ENCODE results near the gene CSRNP3.

CSRNP3 gene

DNA sequence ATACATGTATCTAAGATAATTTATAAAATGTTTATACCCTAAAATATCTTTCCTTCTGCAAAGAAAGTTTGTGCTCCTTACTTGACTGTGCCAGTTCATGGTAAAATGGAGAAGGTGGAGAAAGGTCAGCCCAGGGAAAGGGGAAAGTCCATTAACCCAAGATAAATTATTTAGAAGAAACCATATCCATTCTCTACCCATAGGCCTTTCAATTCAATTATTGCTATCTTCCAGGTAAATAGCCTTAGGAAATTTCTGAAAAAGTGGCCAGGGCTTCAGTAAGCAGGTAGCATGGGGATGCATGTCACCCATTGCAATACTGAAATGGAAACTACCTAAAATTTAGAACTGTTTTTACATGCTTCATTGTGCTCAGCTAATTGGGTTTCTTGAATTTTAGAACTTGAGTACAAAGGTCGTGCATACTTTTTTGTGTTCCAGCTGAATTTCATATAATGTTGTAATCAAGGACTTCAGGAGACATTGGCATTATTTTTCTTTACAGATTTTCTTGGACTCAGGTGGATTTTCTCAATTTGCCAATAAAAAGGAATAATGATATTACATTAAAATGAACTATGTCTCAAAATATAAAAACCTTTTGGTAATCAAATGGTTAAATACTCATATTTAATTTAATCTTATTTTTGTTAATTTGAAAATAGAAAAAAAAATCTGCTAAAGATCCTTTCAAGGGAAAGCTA is 124.9 kb downstream of the CSRNP3 start:
- DNase-seq = no peak

DNA sequence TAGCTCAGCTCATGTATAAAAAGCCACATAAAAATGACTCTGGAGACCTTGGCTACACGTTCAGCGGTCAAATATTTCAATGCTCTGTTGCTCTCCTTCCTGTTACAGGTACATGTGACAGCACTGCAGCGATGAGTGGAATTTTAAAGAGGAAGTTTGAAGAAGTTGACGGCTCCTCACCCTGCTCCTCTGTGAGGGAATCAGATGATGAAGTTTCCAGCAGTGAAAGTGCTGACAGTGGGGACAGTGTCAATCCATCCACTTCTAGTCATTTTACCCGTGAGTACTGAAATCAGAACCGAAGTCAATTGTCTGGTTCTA is 125.4 kb downstream of the CSRNP3 start:
- DNase-seq = no peak

DNA sequence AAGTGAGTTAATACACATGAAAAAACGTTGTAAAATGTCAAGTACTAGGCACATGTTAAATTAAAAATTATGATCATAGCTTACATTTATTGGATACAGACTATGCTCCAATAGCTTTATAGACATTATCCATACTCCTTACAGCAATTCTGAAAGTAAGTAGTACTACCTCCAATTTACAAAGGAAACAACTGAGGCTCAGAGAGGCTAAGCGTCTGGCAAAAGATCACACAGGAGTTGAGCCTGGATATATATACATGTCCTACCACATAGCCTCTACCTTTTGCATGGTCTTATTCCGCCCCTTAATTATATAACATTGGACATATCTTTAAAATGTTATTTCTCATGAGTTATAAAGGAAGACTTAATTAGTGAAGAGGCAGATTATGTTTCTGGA is 127.3 kb downstream of the CSRNP3 start:
- DNase-seq = no peak

DNA sequence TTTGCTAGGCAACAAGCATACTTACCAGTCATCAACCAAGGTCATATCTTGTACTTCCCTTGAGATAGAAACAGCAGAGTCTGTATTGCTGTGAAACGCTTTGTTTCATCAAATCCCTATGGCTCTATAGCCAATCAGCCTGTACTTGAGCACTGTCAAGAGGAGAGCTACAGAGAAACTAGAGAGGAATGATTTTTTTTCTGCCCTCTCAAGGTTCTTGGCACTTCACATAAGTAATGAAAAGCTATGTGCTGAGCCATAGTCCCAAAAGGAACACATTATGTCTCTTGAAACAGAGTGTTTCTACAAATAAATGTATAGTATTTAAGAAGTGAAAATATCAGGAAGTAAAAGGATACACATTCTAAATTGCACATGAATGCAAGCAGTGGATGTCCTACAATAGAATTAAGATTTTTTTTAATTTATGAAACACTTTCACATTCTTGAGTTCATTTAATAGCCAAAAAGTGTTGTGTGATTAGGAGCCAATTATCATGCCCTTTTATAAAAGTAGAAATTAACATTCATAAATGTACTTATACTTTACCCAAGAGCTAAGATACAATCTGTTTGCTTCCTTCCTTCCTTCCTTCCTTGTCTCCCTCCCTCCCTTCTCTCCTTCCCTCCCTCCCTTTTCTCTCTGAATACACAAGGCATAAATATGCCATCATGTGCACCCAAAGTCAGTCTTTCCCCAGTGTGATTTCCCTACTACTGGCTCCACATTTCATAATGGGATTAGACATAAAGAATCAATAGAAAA is 131.8 kb downstream of the CSRNP3 start:
- no peak for DNase-seq

DNA sequence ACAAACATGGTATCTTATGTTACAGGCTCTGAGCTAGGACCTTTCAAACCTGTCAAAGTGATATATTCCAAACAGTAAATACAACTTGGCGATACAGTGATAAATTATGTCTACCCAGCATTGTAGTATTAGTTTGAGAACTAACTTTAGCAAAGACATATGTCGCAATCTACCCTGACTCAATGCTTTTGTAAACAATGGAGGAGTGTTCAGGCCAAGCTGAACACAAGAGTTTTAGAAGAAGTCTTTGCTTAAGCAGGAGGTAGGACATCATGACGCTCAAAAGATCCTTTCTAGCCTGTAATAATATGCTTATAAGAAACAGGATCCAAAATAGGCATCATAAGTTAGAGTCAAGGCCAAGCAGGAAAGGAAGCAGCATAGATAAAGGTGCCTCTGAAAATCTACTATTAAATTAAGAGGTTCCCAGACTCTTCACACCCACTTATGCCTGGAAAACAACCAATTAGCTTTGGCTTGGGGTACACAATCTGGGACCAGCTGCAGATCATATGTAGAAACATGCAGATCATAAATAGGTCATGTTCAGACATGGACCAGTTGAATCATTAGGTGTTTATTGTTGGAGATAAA is 132.5 kb downstream of the CSRNP3 start:
- DNase-seq = no peak

DNA sequence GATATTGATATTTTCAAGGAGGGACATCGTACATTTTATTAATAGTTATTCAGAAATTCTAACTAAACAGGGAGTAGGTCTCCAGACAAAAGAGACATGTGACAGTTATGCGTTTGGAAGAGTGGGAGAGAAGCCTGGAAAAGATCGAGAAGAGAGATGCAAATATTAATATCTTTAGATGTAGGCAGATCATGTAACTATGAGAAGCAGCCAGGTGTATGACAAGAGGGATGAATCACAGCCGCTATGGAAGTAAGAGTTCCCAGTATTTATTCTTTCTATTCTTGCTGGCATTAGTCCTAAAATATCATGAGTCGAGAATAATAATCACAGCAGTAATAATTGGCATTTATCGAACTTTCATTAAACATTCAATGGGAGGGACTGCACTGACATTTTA is 140.2 kb downstream of the CSRNP3 start:
- DNase-seq = no peak

DNA sequence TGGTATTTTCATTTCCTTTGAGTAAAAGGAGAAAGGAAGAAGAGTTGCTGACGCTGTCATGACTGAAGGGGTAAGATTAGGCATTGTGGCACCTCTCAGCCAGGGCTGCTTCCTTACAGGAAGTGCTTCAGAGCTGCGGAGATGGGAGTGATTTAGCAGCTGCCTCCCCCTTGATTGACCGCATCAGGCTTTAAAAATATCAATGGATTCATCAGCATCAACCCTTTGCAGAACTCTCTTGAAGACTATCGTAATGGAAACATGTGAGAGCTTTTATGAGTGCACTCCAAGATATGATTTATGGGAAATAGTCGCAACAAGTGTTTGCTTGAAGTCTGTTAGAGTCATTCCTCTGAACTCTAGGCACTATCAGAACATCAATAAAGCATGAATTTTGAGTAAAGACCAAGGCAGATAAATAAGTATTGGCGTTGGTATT is 141.1 kb downstream of the CSRNP3 start:
- DNase-seq = no peak

DNA sequence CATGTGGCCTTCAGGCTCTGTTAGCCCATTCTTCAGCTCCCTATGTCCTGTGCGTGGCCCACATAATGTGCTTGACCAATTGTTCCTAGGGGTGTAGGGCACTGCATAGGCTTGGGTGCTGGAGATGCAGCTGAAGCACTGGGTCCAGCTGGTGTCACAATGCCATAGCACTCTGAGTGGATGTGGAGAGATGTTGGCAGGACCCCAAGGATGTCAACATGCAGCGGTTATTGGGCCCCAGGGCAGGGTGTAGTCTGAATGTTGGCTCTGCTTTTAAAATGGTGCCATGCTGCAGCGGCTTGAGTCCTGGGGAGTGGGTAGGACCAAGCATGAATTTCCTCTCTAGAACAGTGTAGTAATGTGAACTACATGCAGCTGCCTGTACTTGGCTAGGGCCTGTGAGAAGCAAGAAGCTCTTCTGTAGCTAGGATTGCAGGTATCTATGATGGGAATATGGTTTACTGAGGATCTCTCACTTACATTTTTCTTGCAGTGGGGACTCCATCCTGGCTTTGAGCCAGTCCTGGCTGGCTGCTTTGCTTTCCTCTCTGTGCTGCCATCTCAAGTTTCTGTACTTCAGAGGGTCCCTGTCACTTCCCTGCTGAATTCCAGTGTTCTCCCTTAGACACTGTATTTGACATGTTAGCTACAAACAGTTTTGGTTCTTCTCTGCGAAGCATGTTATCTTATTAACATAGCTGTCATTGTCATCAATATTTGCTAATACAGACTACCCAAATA is 148.4 kb downstream of the CSRNP3 start:
- DNase-seq = no peak

DNA sequence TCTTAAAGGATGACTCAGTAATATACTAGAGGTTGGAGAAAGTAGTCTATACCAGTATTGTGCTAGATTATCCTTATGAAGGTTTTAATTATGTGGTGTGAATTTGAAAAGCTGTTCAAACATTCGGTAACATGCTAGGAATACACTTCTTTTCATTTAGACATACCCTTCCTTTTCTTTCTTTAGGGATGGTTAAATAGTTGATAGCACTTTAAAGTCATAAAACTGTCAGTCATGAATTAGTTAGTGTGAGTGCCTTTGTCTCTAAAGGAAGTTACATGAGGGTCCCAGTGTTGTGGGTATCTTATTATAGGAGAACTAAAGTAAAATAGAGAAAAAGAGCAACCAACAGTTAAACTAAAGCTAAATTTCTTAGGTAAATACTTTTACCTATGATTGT is 149.3 kb downstream of the CSRNP3 start:
- DNase-seq = no peak

DNA sequence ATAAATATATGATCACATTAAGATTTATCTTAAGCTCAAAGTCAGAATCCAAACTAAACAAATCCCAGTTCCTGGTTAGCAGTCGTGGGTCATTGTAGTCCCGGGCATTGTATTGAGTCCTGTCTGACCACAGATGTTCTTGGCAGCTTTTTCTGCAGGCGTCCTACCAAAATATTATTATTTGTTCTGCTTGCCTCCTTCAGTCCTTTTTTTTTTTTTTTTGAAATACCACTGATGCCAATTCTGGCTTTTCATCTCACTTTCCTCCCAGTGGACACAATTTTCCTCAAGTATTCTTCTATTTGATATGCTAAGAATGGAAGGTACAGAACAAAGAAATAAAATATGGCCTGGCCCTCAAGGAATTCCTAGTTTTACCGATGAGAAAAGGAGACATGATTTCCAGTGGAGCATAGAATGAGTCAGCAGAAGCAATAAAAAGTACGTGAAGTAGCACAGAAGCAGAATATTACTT is 151.6 kb downstream of the CSRNP3 start:
- no peak for DNase-seq

DNA sequence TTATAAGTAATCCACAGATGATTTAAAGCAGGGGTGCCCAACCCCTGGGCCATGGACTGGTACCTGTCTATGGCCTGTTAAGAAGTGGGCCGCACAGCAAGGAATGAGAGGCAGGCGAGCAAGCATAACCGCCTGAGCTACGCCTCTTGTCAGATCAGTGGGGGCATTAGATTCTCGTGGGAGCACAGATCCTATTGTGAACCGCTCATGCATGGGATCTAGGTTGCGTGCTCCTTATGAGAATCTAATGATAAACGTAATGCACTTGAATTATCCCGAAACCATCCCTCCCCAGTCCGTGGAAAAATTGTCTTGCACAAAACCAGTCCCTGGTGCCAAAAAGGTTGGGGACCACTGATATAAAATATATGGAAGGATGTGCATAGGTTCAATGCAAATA is 153.7 kb downstream of the CSRNP3 start:
- DNase-seq = no peak

DNA sequence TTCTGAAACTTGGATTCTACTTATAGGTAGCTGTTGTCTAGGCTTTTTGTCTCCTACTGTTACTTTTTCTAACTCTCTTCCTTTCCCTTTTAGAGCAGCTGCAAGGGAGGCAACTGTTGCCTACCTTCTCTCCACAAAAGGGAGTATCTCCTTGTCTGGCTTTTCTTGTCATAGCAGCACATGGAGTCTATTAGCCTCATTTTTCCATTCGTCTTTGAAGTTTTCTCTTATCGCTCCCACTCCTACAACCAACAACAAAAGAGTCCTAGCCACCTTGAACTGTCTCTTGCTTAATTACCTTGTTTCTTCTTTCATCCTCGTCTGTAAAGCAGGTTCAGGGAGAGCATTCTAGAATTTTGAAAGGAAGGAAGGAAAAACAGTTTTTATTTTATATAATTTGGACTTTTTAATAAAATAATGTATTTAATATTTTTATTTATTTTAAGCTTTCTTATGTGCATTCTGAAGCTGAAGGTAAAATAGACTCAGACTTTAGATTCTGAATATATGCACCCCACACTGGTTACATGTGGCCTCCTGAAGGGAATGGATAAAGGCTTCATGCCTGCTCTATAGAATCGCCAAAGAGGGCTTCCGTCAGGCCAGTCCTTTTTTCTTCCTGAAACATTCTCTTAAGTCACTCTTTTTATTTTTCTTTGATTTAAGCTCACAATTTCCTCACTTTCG is 154.4 kb downstream of the CSRNP3 start:
- no peak for DNase-seq

DNA sequence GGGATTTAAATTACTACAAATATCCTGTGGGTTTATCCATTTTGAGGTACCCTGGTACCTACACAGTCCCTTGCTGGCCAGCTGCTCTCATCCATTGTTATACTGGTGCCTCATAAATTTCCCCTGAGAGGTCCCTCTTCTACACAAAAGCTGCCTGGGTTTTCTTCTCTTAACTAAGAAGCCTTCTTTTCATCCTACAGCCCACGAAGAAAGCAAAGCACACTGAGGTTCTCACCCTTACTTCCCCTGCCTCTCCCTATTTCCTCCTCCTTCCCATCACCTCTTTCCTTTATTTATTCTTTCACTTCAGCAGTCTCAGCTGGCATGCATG is 154.9 kb downstream of the CSRNP3 start:
- DNase-seq = no peak

DNA sequence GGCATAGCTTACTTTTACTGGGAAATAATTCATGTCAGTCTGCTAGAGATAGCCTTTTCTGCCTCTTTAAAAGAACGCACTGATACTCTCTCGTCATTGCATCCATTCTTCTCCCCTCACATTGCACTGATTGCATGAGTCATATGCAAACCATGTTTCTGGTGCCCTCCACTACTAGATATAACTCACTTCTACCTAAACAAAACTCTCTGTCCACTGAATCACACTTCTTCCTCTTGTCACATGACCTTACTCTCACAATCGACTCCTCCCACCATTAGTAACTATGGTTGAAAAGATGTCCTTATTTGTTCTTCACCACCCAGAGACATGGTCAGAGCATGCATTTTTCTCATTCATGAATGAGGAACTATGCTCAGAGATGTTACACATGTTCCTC is 158.0 kb downstream of the CSRNP3 start:
- no peak for DNase-seq

DNA sequence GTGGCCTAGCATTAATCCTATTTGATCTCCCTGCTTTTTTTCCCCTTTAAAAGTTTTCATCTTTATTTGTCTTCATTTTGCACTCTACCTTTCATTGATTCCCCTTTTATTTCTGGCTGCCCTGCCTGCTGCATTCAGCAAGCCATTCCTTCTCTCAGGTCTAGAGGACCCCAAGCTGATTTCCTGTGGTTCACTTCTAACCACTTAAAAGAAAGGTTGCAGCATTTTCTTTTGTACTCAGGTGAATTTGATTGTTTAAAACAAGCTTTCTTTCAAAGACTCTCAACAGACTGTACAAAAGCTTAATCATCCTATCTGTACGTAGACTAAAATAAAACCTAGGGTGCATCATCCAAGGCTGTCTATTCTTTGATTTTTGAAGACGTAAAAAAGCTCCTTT is 160.3 kb downstream of the CSRNP3 start:
- DNase-seq = no peak

DNA sequence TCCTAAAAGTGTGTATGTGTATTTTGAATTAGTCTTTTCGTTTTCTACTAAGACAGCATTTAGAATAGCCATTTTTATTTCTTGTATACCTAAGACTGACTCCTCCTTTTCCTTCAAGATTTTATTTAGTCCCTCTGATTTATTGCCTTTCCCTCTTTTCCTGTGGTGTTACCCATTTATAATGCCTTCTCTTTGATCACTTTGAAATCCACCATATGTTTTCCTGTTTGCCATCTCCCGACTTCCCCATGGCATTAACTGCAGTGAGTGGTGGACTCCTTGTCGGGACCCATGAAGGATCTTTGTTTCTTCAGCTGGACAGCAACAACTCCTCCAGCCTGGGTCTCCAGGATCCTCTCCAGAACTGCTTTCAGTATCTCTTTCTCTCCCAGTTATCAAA is 160.7 kb downstream of the CSRNP3 start:
- DNase-seq = no peak

DNA sequence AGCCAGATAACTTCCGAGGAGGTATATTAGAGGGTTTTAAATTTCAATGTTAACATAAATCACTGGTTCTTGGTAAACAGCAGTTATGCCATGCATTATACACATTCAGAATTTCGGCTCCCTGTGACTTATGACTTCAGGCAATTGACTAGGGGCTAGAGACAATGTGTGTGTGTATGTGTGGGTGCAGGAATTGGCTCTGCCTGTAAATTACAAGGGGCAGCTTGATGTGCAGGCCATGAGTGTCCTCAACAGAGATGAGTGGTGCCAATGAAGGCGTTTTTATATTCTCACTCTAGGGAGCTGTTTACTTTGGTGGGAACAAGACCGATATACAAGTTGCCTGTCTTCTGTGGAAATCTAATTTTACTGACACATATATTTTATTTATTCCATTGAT is 161.6 kb downstream of the CSRNP3 start:
- DNase-seq = no peak

DNA sequence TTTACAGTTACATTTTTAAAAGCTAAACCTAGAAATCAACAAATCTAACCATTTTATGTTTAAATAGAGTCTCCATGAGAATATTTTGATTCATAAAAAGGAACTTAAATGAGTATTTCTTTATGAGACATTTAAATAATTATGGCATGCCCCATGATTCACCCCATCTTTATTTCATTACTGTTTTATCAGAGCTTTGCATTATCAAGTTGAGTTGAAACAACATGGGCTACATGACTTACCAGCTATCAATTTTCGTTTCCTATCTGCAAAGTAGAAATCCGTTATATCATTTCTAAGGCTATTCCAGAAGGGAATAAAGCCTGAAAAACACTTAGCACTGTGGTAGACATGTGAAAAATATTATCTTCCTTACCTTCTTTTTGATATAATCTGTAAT is 163.1 kb downstream of the CSRNP3 start:
- DNase-seq = no peak

DNA sequence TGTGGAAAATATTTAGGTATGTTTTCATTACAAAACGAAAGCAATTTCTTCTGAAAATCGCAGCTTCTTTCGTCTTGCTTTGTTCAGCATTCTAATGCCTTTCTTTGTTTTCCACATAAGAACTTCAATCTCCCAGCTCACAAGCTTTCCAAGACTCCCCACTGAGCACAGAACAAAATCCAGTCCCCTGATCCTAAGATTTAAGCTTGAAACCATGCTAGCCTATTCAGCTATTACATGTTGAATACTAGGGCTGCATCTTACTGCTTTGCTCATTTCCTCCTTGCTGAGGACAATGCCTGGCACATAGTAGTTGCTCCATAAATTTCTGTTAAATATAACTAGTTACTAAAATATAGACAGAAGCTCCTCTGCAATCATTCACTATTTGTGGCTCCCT is 163.9 kb downstream of the CSRNP3 start:
- no peak for DNase-seq

DNA sequence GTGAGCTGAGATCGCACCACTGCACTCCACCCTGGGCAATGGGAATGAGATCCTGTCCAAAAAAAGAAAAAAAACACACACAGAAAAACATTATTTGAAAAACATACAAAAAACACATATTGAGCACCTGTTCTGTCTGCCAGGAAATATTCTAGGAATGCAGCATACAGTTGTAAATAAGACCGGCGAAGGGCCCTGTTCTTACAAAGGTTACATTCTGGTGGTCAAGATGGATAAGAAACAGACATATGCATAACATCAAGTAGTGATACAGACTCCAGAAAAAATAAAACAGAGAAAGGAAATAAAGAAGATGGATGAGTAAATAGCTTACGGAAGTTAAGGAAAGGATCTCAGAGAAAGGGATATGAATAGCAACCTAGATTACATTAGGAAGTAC is 164.8 kb downstream of the CSRNP3 start:
- no peak for DNase-seq

DNA sequence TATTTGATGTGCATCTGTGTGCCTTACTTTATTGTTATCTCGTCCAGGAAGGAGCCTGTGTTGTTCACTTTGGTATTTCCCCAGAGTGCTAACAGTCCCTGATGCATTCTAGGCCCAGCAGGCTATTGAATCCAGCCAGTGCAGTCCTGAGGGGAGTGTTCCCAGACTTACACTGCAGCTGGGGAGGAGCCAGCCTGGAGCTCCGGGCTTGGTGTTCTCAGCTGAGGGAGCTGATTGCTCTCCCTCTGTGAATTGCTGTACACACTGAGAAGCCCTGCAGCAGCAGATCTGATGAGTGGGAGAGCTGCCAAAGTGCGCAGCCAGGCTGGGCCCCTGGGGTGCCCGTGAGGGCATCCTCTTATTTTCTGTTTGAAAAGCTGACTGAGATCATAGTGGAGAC is 165.4 kb downstream of the CSRNP3 start:
- DNase-seq = no peak

DNA sequence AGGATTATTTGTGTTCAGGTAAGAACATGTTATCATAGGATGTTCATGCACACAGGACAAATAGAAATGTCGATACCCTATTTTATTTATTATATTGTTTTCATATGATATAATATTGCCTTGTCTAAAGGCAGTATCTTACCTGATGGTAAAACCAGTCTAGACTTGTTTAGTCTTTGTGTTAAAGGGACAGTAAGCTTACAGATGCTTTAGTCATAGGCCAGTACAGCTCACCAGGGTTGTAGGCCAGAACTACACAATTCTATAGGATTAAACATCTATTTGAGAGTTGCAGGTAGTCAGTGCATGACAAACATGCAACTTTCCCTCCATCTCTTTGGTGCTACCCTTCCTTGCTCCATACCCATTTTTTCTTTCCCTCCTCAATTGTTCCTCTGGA is 166.0 kb downstream of the CSRNP3 start:
- DNase-seq = no peak

DNA sequence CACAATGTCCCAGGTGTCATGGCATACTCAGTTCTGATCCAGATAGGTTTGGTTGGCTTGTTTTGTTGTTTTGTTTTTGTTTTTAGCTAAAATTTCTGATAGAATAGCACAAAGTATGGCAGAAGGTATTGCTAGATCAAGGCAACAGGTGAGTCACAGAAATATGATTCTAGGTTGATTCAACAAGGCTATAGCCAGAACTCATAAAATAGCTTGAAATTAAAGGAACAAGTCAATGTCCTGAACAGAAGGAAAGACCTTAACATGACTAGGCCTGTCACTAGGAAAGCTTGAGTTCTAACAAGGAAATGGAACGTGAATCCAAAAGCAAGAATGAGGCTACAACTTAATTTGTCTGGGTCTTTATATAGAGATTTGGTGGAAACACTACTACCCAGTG is 167.5 kb downstream of the CSRNP3 start:
- DNase-seq = no peak
